Panc1 (cell line): Measurements from ENCODE around the gene NTSR2. TPM values are rescaled to one million over a fixed set of nuclear protein-coding genes. Genes with fewer than 3 reads are reported as not detected.

Source experiments
- ATAC-seq: fragments of 200-7000 bp; cut with Tn5 transposase; 2 replicates; pipeline ENCODE4 v1.9.1; 2020; ENCODE audit warnings: mild to moderate bottlenecking, moderate library complexity
- BruUV-seq: library from RNA; stranded (reverse); fragments of 400-500 nt; replicated peaks from 2 replicates; lab custom pipeline; 2021; lab: Mats Ljungman, UMichigan
- CTCF ChIA-PET: fragments of 300-600 bp; sonication (Branson Sonifier 250); formaldehyde crosslinking; loops from one replicate; lab custom pipeline; 2022; ENCODE audit warnings: antibody characterized with exemption; lab: Charles Lee
- POLR2A ChIA-PET: fragments of 300-600 bp; sonication (Branson Sonifier 250); formaldehyde crosslinking; loops from one replicate; lab custom pipeline; 2022; ENCODE audit warnings: antibody characterized with exemption; lab: Charles Lee
- DNase-seq: peaks from one replicate; pipeline ENCODE4 v3.0.0-alpha.2; 2010; ENCODE audit warnings: low read depth, low spot score
- H3K27ac ChIP-seq: 2 replicates; pipeline ENCODE4 v1.5.1; 2011; ENCODE audit warnings: mild to moderate bottlenecking, low read length, inconsistent platforms
- H3K27me3 ChIP-seq: fragments of 200-500 bp; sonication (Bioruptor generic); 2 replicates; pipeline ENCODE4 v1.6.0; 2014; ENCODE audit warnings: low read length, inconsistent platforms; ENCODE audit not compliant: control insufficient read depth, insufficient read depth
- H3K36me3 ChIP-seq: fragments of 200-500 bp; sonication (Bioruptor generic); 2 replicates; pipeline ENCODE4 v1.5.1; 2014; ENCODE audit warnings: inconsistent platforms, mild to moderate bottlenecking, low read length, moderate library complexity; ENCODE audit not compliant: control insufficient read depth, insufficient read depth
- H3K4me1 ChIP-seq: 2 replicates; pipeline ENCODE4 v1.5.1; 2011; ENCODE audit warnings: inconsistent platforms, mild to moderate bottlenecking, low read length, moderate library complexity; ENCODE audit not compliant: control insufficient read depth, insufficient read depth
- H3K4me3 ChIP-seq, 2 experiments: 2 replicates each; pipeline ENCODE4 v1.5.1; 2011 to 2012; ENCODE audit warnings: low read depth in 2 of 2, low read length in 2 of 2, mild to moderate bottlenecking in 2 of 2, inconsistent platforms in 1 of 2, moderate library complexity in 1 of 2
- H3K9me3 ChIP-seq: fragments of 200-500 bp; sonication (Bioruptor generic); 2 replicates; pipeline ENCODE4 v1.5.1; 2014; ENCODE audit warnings: low read depth, mild to moderate bottlenecking, inconsistent platforms, low read length, moderate library complexity; ENCODE audit not compliant: control insufficient read depth, insufficient read depth
- POLR2AphosphoS5 ChIP-seq: IDR thresholded peaks from 2 replicates; pipeline ENCODE4 v1.6.1; 2012; ENCODE audit warnings: mild to moderate bottlenecking, low read depth, low read length, moderate library complexity
- SIN3A ChIP-seq: IDR thresholded peaks from 2 replicates; pipeline ENCODE4 v1.6.1; 2012; ENCODE audit warnings: low read depth, mild to moderate bottlenecking, low read length, moderate library complexity, borderline replicate concordance; ENCODE audit not compliant: insufficient read depth
- TCF7L2 ChIP-seq: IDR thresholded peaks from 2 replicates; pipeline ENCODE4 v1.6.1; 2011; ENCODE audit warnings: mild to moderate bottlenecking, low read depth, low read length, inconsistent platforms
- in situ Hi-C: cut with HindIII; loops from 2 replicates; pipeline ENCODE4 v1.10.0; 2016; ENCODE audit warnings: low sequenced_read_pairs, low pct_unique_long_range_greater_than_20kb
- intact Hi-C: fragments of 100-400 bp; cut with micrococcal nuclease; formaldehyde crosslinking; loops from one replicate; pipeline ENCODE4 v1.10.0; 2022; ENCODE audit not compliant: unreplicated experiment
- total RNA-seq: library from RNA; stranded (reverse); gene quantifications from one replicate; pipeline ENCODE4 v1.2.1, GENCODE V29; 2021; ENCODE audit not compliant: unreplicated experiment
- TF ChIP-seq, protein P1 (sequence below): fragments of 450-650 bp; IDR thresholded peaks from 2 replicates; pipeline ENCODE4 v1.5.1; 2017; ENCODE audit warnings: mild to moderate bottlenecking
- TF ChIP-seq, protein P2 (sequence below), 2 experiments: IDR thresholded peaks; 2 replicates each; pipeline ENCODE4 v1.6.1; 2011 to 2012; ENCODE audit warnings: low read depth in 2 of 2, control low read depth in 1 of 2, low read length in 1 of 2, mild to moderate bottlenecking in 1 of 2, moderate library complexity in 1 of 2; ENCODE audit not compliant: insufficient read depth in 1 of 2

Gene NTSR2
- total RNA-seq, 1 experiment from 2014 or later: 0.15 TPM

DNA sequence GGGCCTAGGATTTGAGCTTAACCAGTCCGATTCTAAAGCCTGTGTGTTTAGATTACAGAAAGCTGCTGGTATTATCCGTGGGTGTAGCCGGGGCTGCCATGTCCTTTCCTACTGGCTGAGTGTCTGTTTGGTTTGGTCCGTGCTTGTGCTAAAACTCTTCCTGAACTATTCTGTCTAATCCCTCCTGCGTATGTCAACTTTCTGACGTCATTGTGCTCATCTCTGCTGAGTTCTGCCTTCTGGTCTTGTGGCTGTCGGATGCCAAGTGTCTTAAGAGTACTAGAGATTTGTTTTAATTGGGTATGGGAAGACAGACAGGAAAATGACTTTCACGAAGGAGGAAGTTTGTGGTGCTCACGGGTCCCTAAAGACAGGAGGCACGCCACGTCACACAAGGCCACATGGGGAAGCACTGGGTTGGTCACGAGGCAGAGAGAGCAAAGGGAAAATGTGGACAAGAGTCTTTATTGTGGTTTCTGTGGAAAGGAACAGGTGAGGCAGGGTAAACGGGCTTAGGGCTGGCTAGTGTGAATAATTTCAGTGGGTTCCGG lies 31.8 kb upstream of the NTSR2 start:
- TF ChIP-seq, protein P1, sequence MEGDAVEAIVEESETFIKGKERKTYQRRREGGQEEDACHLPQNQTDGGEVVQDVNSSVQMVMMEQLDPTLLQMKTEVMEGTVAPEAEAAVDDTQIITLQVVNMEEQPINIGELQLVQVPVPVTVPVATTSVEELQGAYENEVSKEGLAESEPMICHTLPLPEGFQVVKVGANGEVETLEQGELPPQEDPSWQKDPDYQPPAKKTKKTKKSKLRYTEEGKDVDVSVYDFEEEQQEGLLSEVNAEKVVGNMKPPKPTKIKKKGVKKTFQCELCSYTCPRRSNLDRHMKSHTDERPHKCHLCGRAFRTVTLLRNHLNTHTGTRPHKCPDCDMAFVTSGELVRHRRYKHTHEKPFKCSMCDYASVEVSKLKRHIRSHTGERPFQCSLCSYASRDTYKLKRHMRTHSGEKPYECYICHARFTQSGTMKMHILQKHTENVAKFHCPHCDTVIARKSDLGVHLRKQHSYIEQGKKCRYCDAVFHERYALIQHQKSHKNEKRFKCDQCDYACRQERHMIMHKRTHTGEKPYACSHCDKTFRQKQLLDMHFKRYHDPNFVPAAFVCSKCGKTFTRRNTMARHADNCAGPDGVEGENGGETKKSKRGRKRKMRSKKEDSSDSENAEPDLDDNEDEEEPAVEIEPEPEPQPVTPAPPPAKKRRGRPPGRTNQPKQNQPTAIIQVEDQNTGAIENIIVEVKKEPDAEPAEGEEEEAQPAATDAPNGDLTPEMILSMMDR: no peak
- TF ChIP-seq, protein P2, sequence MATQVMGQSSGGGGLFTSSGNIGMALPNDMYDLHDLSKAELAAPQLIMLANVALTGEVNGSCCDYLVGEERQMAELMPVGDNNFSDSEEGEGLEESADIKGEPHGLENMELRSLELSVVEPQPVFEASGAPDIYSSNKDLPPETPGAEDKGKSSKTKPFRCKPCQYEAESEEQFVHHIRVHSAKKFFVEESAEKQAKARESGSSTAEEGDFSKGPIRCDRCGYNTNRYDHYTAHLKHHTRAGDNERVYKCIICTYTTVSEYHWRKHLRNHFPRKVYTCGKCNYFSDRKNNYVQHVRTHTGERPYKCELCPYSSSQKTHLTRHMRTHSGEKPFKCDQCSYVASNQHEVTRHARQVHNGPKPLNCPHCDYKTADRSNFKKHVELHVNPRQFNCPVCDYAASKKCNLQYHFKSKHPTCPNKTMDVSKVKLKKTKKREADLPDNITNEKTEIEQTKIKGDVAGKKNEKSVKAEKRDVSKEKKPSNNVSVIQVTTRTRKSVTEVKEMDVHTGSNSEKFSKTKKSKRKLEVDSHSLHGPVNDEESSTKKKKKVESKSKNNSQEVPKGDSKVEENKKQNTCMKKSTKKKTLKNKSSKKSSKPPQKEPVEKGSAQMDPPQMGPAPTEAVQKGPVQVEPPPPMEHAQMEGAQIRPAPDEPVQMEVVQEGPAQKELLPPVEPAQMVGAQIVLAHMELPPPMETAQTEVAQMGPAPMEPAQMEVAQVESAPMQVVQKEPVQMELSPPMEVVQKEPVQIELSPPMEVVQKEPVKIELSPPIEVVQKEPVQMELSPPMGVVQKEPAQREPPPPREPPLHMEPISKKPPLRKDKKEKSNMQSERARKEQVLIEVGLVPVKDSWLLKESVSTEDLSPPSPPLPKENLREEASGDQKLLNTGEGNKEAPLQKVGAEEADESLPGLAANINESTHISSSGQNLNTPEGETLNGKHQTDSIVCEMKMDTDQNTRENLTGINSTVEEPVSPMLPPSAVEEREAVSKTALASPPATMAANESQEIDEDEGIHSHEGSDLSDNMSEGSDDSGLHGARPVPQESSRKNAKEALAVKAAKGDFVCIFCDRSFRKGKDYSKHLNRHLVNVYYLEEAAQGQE (IDR thresholded peaks at IDR 0.05; ENCODE audit: insufficient read depth in 1 of 2, low read depth in 2 of 2, low read length in 1 of 2): no peak
- TF ChIP-seq POLR2AphosphoS5: no peak
- no peak for TF ChIP-seq SIN3A
- TF ChIP-seq TCF7L2: no peak
- peaks cover 20% of the 10 kb centered on the region for H3K4me1 ChIP-seq
- intact Hi-C loops (no loop called here), in situ Hi-C loops (no loop called here)
- no peak overlapping the region for H3K27ac ChIP-seq
- no peaks in the 10 kb centered on the region for H3K36me3 ChIP-seq
- H3K4me3 ChIP-seq: no peak overlapping the region
- CTCF ChIA-PET: no interaction called here
- POLR2A ChIA-PET: no interaction called here
- DNase-seq (no peak), ATAC-seq (no peak)
- no peaks in the 10 kb centered on the region for H3K27me3 ChIP-seq
- no peaks in the 10 kb centered on the region; the same call in 1 of the 2 replicates for H3K9me3 ChIP-seq
- BruUV-seq: no TSS peak

DNA sequence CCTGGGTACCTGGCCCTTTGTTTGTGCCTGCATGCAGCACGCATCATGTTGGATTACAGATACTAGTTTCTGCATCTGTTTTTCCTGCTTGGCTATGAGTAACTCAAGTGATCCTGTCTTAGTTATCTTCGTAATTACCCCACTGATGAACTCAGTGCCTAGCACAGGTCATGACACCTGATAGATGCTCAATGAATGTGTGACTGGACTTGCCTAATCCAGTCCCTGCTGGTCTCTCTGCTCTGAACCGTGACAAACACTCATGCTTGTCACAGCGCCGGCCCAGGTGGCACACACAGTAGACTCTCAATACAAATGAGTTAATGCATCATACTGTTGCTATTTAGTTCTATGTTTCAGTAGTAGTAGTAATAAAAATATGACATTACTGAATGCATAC lies 31.2 kb upstream of the NTSR2 start:
- intact Hi-C loops: no loop called here
- Histone ChIP-seq H3K27me3 (no peaks in the 10 kb centered on the region), H3K36me3 (no peaks in the 10 kb centered on the region), H3K9me3 (no peaks in the 10 kb centered on the region), H3K4me1 (peaks cover 25% of the 10 kb centered on the region), H3K27ac (no peak overlapping the region), H3K4me3 (no peak overlapping the region)
- CTCF ChIA-PET: no interaction called here
- no TSS peak for BruUV-seq
- TF ChIP-seq, protein P2 (IDR thresholded peaks at IDR 0.05; ENCODE audit: insufficient read depth in 1 of 2, low read depth in 2 of 2, low read length in 1 of 2): no peak
- TF ChIP-seq, protein P1: no peak
- TF ChIP-seq TCF7L2 (no peak), POLR2AphosphoS5 (no peak), SIN3A (no peak)
- POLR2A ChIA-PET: no interaction called here
- DNase-seq (no peak), ATAC-seq (no peak)
- in situ Hi-C loops: no loop called here
